Measurements from ENCODE around the gene NREP. TPM values are rescaled to one million over a fixed set of nuclear protein-coding genes. Genes with fewer than 3 reads are reported as not detected.

The NREP gene
- total RNA-seq, 1 experiment from 2014 or later: 6.0 TPM

GRCh38 chr5:111737716-111738115, 19.3 kb downstream of the NREP start:
- CTCF ChIA-PET: no interaction called here
- intact Hi-C loops (cut with micrococcal nuclease): no loop called here

GRCh38 chr5:111735583-111736270, 21.3 kb downstream of the NREP start:
- Histone ChIP-seq H3K9me3 (ENCODE audit: control insufficient read depth in 1 of 2, insufficient read depth in 1 of 2, low read depth in 1 of 2, low read length in 2 of 2) (no peaks in the 10 kb centered on the region), H3K79me2 (ENCODE audit: insufficient read depth, low read length) (no peaks in the 10 kb centered on the region), H3K27ac (ENCODE audit: low read depth, low read length) (no peak overlapping the region), H3K9me2 (ENCODE audit: insufficient read depth) (no peaks in the 10 kb centered on the region), H3K9ac (ENCODE audit: low read length) (no peak overlapping the region), H2AFZ (ENCODE audit: low read depth, low read length, poor library complexity, severe bottlenecking) (no peak overlapping the region), H3K27me3 (ENCODE audit: insufficient read depth, low read length) (no peaks in the 10 kb centered on the region), H3K4me1 (ENCODE audit: control insufficient read depth in 1 of 2, insufficient read depth in 2 of 2, low read length in 2 of 2) (no peaks in the 10 kb centered on the region), H4K20me1 (ENCODE audit: insufficient read depth) (no peaks in the 10 kb centered on the region), H3K4me2 (ENCODE audit: low read length) (no peak overlapping the region), H3K4me3 (replicated peaks in 1 of 2; ENCODE audit: low read depth in 1 of 2, low read length in 2 of 2) (no peak overlapping the region), H3K36me3 (ENCODE audit: control insufficient read depth in 1 of 2, insufficient read depth in 2 of 2, low read length in 2 of 2) (no peaks in the 10 kb centered on the region)
- ChIA-PET CTCF (no interaction called here), RAD21 (ENCODE audit: low non-redundant PET in 1 of 2, low total read pairs in 2 of 2, uncharacterized antibody in 2 of 2, unreplicated experiment in 2 of 2) (no interaction called here), POLR2A (no interaction called here)
- no peak for DNase-seq (ENCODE audit: low read depth, low spot score)
- BruUV-seq (replicated peaks): no TSS peak
- no peak for ATAC-seq
- intact Hi-C loops (cut with micrococcal nuclease): no loop called here
- TF ChIP-seq, protein P1, sequence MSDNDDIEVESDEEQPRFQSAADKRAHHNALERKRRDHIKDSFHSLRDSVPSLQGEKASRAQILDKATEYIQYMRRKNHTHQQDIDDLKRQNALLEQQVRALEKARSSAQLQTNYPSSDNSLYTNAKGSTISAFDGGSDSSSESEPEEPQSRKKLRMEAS (IDR thresholded peaks at IDR 0.05): no peak
- TF ChIP-seq SIN3A (IDR thresholded peaks at IDR 0.05; ENCODE audit: low read depth) (no peak), SRF (IDR thresholded peaks at IDR 0.05; ENCODE audit: low read depth) (no peak), EZH2 (IDR thresholded peaks at IDR 0.05) (no peak), FOSL1 (IDR thresholded peaks at IDR 0.05; ENCODE audit: low read depth) (no peak), TCF7L2 (IDR thresholded peaks at IDR 0.05; ENCODE audit: borderline replicate concordance, extremely low read depth, insufficient read depth, insufficient read length) (no peak), JUND (IDR thresholded peaks at IDR 0.05) (no peak), ZBTB33 (IDR thresholded peaks at IDR 0.05; ENCODE audit: extremely low read depth, insufficient replicate concordance, low read length) (no peak), POLR2AphosphoS5 (IDR thresholded peaks at IDR 0.05; ENCODE audit: low read depth, low read length) (no peak), POLR2A (IDR thresholded peaks at IDR 0.05; ENCODE audit: borderline replicate concordance, extremely low read depth, insufficient read depth, insufficient read length) (no peak), RAD21 (IDR thresholded peaks at IDR 0.05; ENCODE audit: low read depth) (no peak), CBX3 (IDR thresholded peaks at IDR 0.05; ENCODE audit: low read depth) (no peak)

More at GRCh38 chr5:111737716-111738115, 19.3 kb downstream of the NREP start:
- no peaks in the 10 kb centered on the region for H3K9me2 ChIP-seq (ENCODE audit: insufficient read depth)
- no peaks in the 10 kb centered on the region for H3K36me3 ChIP-seq (ENCODE audit: control insufficient read depth in 1 of 2, insufficient read depth in 2 of 2, low read length in 2 of 2)
- ChIA-PET RAD21 (ENCODE audit: low non-redundant PET in 1 of 2, low total read pairs in 2 of 2, uncharacterized antibody in 2 of 2, unreplicated experiment in 2 of 2) (no interaction called here), POLR2A (no interaction called here)
- H3K27ac ChIP-seq (ENCODE audit: low read depth, low read length): no peak overlapping the region
- BruUV-seq (replicated peaks): no TSS peak
- H3K4me3 ChIP-seq (replicated peaks in 1 of 2; ENCODE audit: low read depth in 1 of 2, low read length in 2 of 2): no peak overlapping the region
- DNase-seq (ENCODE audit: low read depth, low spot score) (no peak), ATAC-seq (no peak)
- H4K20me1 ChIP-seq (ENCODE audit: insufficient read depth): no peaks in the 10 kb centered on the region
- H3K4me2 ChIP-seq (ENCODE audit: low read length): no peak overlapping the region
- H3K9ac ChIP-seq (ENCODE audit: low read length): no peak overlapping the region
- no peaks in the 10 kb centered on the region for H3K79me2 ChIP-seq (ENCODE audit: insufficient read depth, low read length)
- no peak overlapping the region for H2AFZ ChIP-seq (ENCODE audit: low read depth, low read length, poor library complexity, severe bottlenecking)
- no peaks in the 10 kb centered on the region for H3K9me3 ChIP-seq (ENCODE audit: control insufficient read depth in 1 of 2, insufficient read depth in 1 of 2, low read depth in 1 of 2, low read length in 2 of 2)
- no peaks in the 10 kb centered on the region; the same call in 1 of the 2 replicates for H3K27me3 ChIP-seq (ENCODE audit: insufficient read depth, low read length)
- H3K4me1 ChIP-seq (ENCODE audit: control insufficient read depth in 1 of 2, insufficient read depth in 2 of 2, low read length in 2 of 2): no peaks in the 10 kb centered on the region
- TF ChIP-seq SP1 (IDR thresholded peaks at IDR 0.05; ENCODE audit: low read depth): no peak
- no peak for TF ChIP-seq POLR2A (IDR thresholded peaks at IDR 0.05; ENCODE audit: borderline replicate concordance, extremely low read depth, insufficient read depth, insufficient read length)
- no peak for TF ChIP-seq ZNF274 (IDR thresholded peaks at IDR 0.05; ENCODE audit: low read depth, low read length)
- TF ChIP-seq, protein P2, sequence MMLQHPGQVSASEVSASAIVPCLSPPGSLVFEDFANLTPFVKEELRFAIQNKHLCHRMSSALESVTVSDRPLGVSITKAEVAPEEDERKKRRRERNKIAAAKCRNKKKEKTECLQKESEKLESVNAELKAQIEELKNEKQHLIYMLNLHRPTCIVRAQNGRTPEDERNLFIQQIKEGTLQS (IDR thresholded peaks at IDR 0.05): no peak
- TF ChIP-seq SRF (IDR thresholded peaks at IDR 0.05; ENCODE audit: low read depth): no peak
- TF ChIP-seq, protein P1 (IDR thresholded peaks at IDR 0.05): no peak
- TF ChIP-seq SIN3A (IDR thresholded peaks at IDR 0.05; ENCODE audit: low read depth): no peak
- no peak for TF ChIP-seq EZH2phosphoT487 (IDR thresholded peaks at IDR 0.05; ENCODE audit: borderline replicate concordance)
- no peak for TF ChIP-seq FOSL1 (IDR thresholded peaks at IDR 0.05; ENCODE audit: low read depth)
- TF ChIP-seq POLR2AphosphoS5 (IDR thresholded peaks at IDR 0.05; ENCODE audit: low read depth, low read length): no peak
